Measurements from ENCODE around the gene RIT2.

The RIT2 gene

DNA sequence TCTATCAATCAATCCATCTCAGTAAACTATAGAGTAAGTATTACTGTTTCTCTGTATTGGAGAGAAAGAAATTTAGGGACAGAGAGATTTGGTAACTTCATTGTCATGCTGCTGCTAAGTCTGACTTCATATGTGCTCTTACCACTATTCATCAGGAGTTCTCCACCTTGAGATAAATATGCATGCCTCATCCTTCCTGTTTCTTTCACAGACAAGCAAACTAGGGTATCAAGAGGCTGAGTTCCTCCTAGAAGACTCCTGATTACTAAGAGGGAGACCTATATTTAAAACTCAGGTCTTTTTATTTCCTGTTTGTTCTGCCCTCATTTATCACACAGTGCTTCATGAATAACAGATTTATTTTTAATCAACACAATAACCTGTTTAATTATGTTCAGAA is 34.1 kb downstream of the RIT2 start:
- TF ChIP-seq, protein P1, sequence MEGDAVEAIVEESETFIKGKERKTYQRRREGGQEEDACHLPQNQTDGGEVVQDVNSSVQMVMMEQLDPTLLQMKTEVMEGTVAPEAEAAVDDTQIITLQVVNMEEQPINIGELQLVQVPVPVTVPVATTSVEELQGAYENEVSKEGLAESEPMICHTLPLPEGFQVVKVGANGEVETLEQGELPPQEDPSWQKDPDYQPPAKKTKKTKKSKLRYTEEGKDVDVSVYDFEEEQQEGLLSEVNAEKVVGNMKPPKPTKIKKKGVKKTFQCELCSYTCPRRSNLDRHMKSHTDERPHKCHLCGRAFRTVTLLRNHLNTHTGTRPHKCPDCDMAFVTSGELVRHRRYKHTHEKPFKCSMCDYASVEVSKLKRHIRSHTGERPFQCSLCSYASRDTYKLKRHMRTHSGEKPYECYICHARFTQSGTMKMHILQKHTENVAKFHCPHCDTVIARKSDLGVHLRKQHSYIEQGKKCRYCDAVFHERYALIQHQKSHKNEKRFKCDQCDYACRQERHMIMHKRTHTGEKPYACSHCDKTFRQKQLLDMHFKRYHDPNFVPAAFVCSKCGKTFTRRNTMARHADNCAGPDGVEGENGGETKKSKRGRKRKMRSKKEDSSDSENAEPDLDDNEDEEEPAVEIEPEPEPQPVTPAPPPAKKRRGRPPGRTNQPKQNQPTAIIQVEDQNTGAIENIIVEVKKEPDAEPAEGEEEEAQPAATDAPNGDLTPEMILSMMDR (IDR thresholded peaks at IDR 0.05; ENCODE audit: insufficient read depth, low read length): no peak
- TF ChIP-seq SPI1 (IDR thresholded peaks at IDR 0.05; ENCODE audit: borderline replicate concordance, low read depth) (no peak), POLR2AphosphoS5 (IDR thresholded peaks at IDR 0.05; ENCODE audit: low read depth) (no peak), GABPA (IDR thresholded peaks at IDR 0.05; ENCODE audit: low read depth) (no peak)
- TF ChIP-seq, protein P2, sequence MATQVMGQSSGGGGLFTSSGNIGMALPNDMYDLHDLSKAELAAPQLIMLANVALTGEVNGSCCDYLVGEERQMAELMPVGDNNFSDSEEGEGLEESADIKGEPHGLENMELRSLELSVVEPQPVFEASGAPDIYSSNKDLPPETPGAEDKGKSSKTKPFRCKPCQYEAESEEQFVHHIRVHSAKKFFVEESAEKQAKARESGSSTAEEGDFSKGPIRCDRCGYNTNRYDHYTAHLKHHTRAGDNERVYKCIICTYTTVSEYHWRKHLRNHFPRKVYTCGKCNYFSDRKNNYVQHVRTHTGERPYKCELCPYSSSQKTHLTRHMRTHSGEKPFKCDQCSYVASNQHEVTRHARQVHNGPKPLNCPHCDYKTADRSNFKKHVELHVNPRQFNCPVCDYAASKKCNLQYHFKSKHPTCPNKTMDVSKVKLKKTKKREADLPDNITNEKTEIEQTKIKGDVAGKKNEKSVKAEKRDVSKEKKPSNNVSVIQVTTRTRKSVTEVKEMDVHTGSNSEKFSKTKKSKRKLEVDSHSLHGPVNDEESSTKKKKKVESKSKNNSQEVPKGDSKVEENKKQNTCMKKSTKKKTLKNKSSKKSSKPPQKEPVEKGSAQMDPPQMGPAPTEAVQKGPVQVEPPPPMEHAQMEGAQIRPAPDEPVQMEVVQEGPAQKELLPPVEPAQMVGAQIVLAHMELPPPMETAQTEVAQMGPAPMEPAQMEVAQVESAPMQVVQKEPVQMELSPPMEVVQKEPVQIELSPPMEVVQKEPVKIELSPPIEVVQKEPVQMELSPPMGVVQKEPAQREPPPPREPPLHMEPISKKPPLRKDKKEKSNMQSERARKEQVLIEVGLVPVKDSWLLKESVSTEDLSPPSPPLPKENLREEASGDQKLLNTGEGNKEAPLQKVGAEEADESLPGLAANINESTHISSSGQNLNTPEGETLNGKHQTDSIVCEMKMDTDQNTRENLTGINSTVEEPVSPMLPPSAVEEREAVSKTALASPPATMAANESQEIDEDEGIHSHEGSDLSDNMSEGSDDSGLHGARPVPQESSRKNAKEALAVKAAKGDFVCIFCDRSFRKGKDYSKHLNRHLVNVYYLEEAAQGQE (IDR thresholded peaks at IDR 0.05; ENCODE audit: insufficient replicate concordance, low read depth): no peak
- no peak for DNase-seq (ENCODE audit: low read depth in 1 of 2, low spot score in 1 of 2)
- Histone ChIP-seq H3K27ac (replicated peaks) (no peak overlapping the region), H3K27me3 (ENCODE audit: insufficient read depth, poor library complexity, severe bottlenecking) (no peaks in the 10 kb centered on the region), H3K4me3 (replicated peaks; ENCODE audit: insufficient read depth, low read length) (no peak overlapping the region)

DNA sequence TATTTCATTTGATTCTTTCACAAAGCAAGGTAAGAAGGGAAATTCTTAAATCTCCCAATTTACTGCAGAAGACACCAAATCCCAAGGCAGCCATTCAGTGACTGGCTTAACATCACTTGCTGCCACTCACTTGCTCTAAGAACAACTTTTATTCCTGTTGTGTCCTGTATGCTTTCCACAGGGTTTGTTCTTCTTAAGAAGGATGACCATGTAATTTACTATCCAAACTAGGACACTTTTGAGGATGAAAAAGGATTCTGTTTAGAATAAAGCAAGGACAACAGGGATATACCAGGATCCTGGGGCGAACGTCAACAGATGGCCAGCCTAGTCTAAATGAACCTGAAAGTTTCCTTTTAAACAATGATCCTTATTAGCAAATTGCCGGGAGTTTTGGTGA is 34.8 kb downstream of the RIT2 start:
- H3K27ac ChIP-seq (replicated peaks): no peak overlapping the region
- no peak for DNase-seq (ENCODE audit: low read depth in 1 of 2, low spot score in 1 of 2)
- H3K27me3 ChIP-seq (ENCODE audit: insufficient read depth, poor library complexity, severe bottlenecking): no peaks in the 10 kb centered on the region
- H3K4me3 ChIP-seq (replicated peaks; ENCODE audit: insufficient read depth, low read length): no peak overlapping the region
- no peak for TF ChIP-seq POLR2AphosphoS5 (IDR thresholded peaks at IDR 0.05; ENCODE audit: low read depth)
- TF ChIP-seq, protein P2 (IDR thresholded peaks at IDR 0.05; ENCODE audit: insufficient replicate concordance, low read depth): no peak
- no peak for TF ChIP-seq SPI1 (IDR thresholded peaks at IDR 0.05; ENCODE audit: borderline replicate concordance, low read depth)
- no peak for TF ChIP-seq GABPA (IDR thresholded peaks at IDR 0.05; ENCODE audit: low read depth)
- TF ChIP-seq, protein P1 (IDR thresholded peaks at IDR 0.05; ENCODE audit: insufficient read depth, low read length): no peak

DNA sequence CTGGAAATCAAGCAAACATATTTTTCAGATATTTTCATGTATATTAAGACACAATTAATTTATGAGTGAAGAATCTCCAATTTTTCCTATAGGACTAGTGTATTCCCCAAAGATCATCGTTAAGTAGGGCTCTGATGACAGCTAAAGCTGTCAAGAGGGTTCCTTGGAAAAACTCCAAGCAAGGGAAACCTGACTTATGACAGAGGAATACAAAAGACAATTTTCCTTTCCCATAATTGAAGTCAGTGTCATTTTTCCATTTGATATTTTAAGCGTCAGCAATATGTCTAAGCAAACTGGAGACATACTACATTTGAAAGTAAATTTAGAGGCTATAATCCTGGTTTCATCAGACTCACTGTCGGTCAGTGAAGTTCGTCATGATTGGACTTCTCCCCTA is 36.1 kb downstream of the RIT2 start:
- no peak overlapping the region for H3K27ac ChIP-seq (replicated peaks)
- no peak for TF ChIP-seq SPI1 (IDR thresholded peaks at IDR 0.05; ENCODE audit: borderline replicate concordance, low read depth)
- TF ChIP-seq POLR2AphosphoS5 (IDR thresholded peaks at IDR 0.05; ENCODE audit: low read depth): no peak
- TF ChIP-seq, protein P2 (IDR thresholded peaks at IDR 0.05; ENCODE audit: insufficient replicate concordance, low read depth): no peak
- TF ChIP-seq, protein P1 (IDR thresholded peaks at IDR 0.05; ENCODE audit: insufficient read depth, low read length): no peak
- TF ChIP-seq GABPA (IDR thresholded peaks at IDR 0.05; ENCODE audit: low read depth): no peak
- H3K4me3 ChIP-seq (replicated peaks; ENCODE audit: insufficient read depth, low read length): no peak overlapping the region
- DNase-seq (ENCODE audit: low read depth in 1 of 2, low spot score in 1 of 2): no peak
- no peaks in the 10 kb centered on the region for H3K27me3 ChIP-seq (ENCODE audit: insufficient read depth, poor library complexity, severe bottlenecking)

Measured in HL-60 (cell line).